Osteoblast (primary cell): ENCODE measurements around the gene SGK2. TPM values are rescaled to one million over a fixed set of nuclear protein-coding genes. Genes with fewer than 3 reads are reported as not detected.
A peak's percentile ranks its signal among the peaks of the same experiment; 100 is the strongest.

Experiments
- DNase-seq: peaks from one replicate; pipeline ENCODE4 v3.0.0; 2011; ENCODE audit warnings: low spot score, mixed read lengths; ENCODE audit not compliant: insufficient read length; ENCODE audit errors: missing footprints
- H2AFZ ChIP-seq: 2 replicates; pipeline ENCODE4 v1.6.0; 2011; ENCODE audit warnings: mild to moderate bottlenecking, low read length
- H3K27ac ChIP-seq: 2 replicates; pipeline ENCODE4 v1.5.1; 2011; ENCODE audit warnings: mild to moderate bottlenecking, low read depth, low read length, moderate library complexity
- H3K27me3 ChIP-seq: 2 replicates; pipeline ENCODE4 v1.6.0; 2012; ENCODE audit warnings: mild to moderate bottlenecking, control low read depth, inconsistent platforms, low read length, moderate library complexity; ENCODE audit not compliant: insufficient read depth
- H3K36me3 ChIP-seq: 2 replicates; pipeline ENCODE4 v1.5.1; 2011; ENCODE audit warnings: mild to moderate bottlenecking, low read length, control low read depth, moderate library complexity; ENCODE audit not compliant: insufficient read depth
- H3K4me1 ChIP-seq: 2 replicates; pipeline ENCODE4 v1.5.1; 2011; ENCODE audit warnings: mild to moderate bottlenecking, low read length, control low read depth, moderate library complexity; ENCODE audit not compliant: insufficient read depth
- H3K4me2 ChIP-seq: 2 replicates; pipeline ENCODE4 v1.6.0; 2011; ENCODE audit warnings: mild to moderate bottlenecking, low read length; ENCODE audit not compliant: insufficient read depth
- H3K4me3 ChIP-seq: fragments of 200-600 bp; sonication (generic); 3 replicates; pipeline ENCODE4 v1.5.1; 2012; ENCODE audit warnings: mild to moderate bottlenecking, low read length, inconsistent platforms; ENCODE audit not compliant: insufficient read depth
- H3K79me2 ChIP-seq: 2 replicates; pipeline ENCODE4 v1.6.0; 2012; ENCODE audit warnings: mild to moderate bottlenecking, low read length, control low read depth, inconsistent platforms; ENCODE audit not compliant: insufficient read depth
- H3K9me3 ChIP-seq: 2 replicates; pipeline ENCODE4 v1.5.1; 2011; ENCODE audit warnings: low read depth, low read length, control low read depth
- H4K20me1 ChIP-seq: 2 replicates; pipeline ENCODE4 v1.6.0; 2012; ENCODE audit warnings: mild to moderate bottlenecking, low read length, control low read depth; ENCODE audit not compliant: insufficient read depth
- CTCF ChIP-seq: IDR thresholded peaks from 2 replicates; pipeline ENCODE4 v1.5.1; 2011; ENCODE audit warnings: mild to moderate bottlenecking, low read depth, low read length, moderate library complexity; ENCODE audit errors: extremely low read depth
- total RNA-seq: library from RNA; depleted of rRNA; stranded (reverse); fragments of >200 nt; gene quantifications from 2 replicates; pipeline ENCODE4 v1.2.3, GENCODE V29; 2012

Gene SGK2
- total RNA-seq, 1 donor, result under 0.01 TPM

- H3K4me3 ChIP-seq, result no peak overlapping the region
- no peaks in the 10 kb centered on the region for H3K27me3 ChIP-seq
- no peaks in the 10 kb centered on the region for H3K9me3 ChIP-seq
- H3K27ac ChIP-seq, result no peak overlapping the region
- H4K20me1 ChIP-seq, result peaks cover 7% of the 10 kb centered on the region
- no peak overlapping the region for H3K4me2 ChIP-seq
- no peaks in the 10 kb centered on the region for H3K79me2 ChIP-seq
- H3K4me1 ChIP-seq, result peaks cover 10% of the 10 kb centered on the region
- no peak for TF ChIP-seq CTCF
- DNase-seq, result no peak
- no peaks in the 10 kb centered on the region for H3K36me3 ChIP-seq
- H2AFZ ChIP-seq, result no peak overlapping the region
These were observed 16.2 kb upstream of the SGK2 start for GRCh38 chr20:43542674-43543073.

- Histone ChIP-seq H3K36me3 (no peaks in the 10 kb centered on the region), H3K9me3 (no peaks in the 10 kb centered on the region), H3K79me2 (no peaks in the 10 kb centered on the region), H3K4me2 (no peak overlapping the region), H3K4me3 (no peak overlapping the region), H4K20me1 (peaks cover 4% of the 10 kb centered on the region), H2AFZ (no peak overlapping the region), H3K4me1 (peaks cover 10% of the 10 kb centered on the region), H3K27me3 (no peaks in the 10 kb centered on the region), H3K27ac (no peak overlapping the region)
- no peak for TF ChIP-seq CTCF
- DNase-seq, result no peak
These were observed 15.7 kb upstream of the SGK2 start for GRCh38 chr20:43543138-43543537.

- Histone ChIP-seq H3K79me2 (no peaks in the 10 kb centered on the region), H3K36me3 (no peaks in the 10 kb centered on the region), H3K9me3 (no peaks in the 10 kb centered on the region), H3K4me1 (peaks cover 10% of the 10 kb centered on the region), H3K4me3 (no peak overlapping the region), H3K27ac (no peak overlapping the region), H3K27me3 (no peaks in the 10 kb centered on the region), H2AFZ (no peak overlapping the region), H4K20me1 (no peaks in the 10 kb centered on the region), H3K4me2 (no peak overlapping the region)
- no peak for DNase-seq
- no peak for TF ChIP-seq CTCF
These were observed 14.3 kb upstream of the SGK2 start for GRCh38 chr20:43544501-43544900.

- Histone ChIP-seq H3K4me1 (peaks cover 7% of the 10 kb centered on the region), H3K27ac (no peak overlapping the region), H3K27me3 (no peaks in the 10 kb centered on the region), H3K36me3 (no peaks in the 10 kb centered on the region), H2AFZ (no peak overlapping the region), H3K79me2 (no peaks in the 10 kb centered on the region), H4K20me1 (no peaks in the 10 kb centered on the region), H3K4me3 (no peak overlapping the region), H3K9me3 (no peaks in the 10 kb centered on the region), H3K4me2 (no peak overlapping the region)
- peak; percentile 69 for DNase-seq
- TF ChIP-seq CTCF, result no peak
These were observed 12.8 kb upstream of the SGK2 start for GRCh38 chr20:43545837-43546578.
